Stimulated activated CD4-positive, alpha-beta T cell treated with anti-CD3 and anti-CD28 coated beads, Interleukin-15, amount 100 ng/mL, for 1 hour (primary cell): ENCODE measurements around the gene ZNF438.
"Not testable (repeated sequence)": the region's sequence is repeated elsewhere in the genome, so short reads cannot be mapped to it uniquely, and the experiment has no call there.

Experiments
- DNase-seq, 2 donors: peaks; one replicate each; pipeline ENCODE4 v3.0.0-alpha.2; 2020; ENCODE audit warnings: low read depth in 1 of 2, low spot score in 1 of 2

ZNF438 gene

DNA sequence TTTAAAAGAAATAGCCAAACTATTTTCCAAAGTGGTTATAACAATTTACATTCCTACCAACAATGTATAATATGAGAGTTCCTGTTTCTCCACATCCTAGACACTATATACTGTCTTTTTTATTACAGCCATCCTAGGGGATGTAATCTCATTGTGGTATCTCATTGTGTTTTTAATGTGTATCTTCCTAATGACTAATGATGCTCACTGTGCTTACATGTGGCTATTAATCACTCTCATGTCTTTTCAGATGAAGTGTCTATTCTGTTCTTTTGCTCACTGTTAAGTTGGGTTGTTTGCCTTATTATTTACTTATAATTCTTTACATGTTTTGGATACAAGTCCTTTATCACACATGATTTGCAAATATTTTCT lies 71.8 kb downstream of the ZNF438 start:
- no peak for DNase-seq

DNA sequence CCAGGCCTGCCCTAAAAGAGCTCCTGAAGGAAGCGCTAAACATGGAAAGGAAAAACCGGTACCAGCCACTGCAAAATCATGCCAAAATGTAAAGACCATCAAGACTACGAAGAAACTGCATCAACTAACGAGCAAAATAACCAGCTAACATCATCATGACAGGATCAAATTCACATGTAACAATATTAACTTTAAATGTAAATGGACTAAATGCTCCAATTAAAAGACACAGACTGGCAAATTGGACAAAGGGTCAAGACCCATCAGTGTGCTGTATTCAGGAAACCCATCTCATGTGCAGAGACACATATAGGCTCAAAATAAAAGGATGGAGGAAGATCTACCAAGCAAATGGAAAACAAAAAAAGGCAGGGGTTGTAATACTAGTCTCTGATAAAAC lies 82.4 kb downstream of the ZNF438 start:
- not testable (repeated sequence) for DNase-seq

- no peak for DNase-seq
Measured at GRCh38 chr10:30944005-30944404, 87.7 kb downstream of the ZNF438 start.

GRCh38 chr10:30943451-30943850 lies 88.2 kb downstream of the ZNF438 start:
- DNase-seq: no peak

DNA sequence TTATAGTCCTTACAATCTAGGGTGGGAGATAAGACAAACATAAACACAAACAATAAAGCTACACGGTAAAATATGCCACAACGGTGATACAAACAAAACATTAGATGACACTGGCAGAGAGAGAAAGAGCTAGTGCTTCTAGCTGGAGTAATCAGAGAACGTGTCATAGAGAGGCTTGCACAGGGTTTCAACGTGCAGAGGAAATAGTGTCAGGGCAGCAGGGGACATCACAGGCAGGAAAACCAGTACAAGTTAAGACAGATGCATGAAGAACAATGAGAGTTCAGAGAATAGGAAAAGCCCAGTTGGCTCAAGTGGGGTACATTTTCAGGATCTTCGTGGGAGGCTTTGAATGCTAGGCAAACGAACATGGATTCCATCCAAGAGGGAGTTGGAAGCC lies 91.4 kb downstream of the ZNF438 start:
- no peak for DNase-seq

DNA sequence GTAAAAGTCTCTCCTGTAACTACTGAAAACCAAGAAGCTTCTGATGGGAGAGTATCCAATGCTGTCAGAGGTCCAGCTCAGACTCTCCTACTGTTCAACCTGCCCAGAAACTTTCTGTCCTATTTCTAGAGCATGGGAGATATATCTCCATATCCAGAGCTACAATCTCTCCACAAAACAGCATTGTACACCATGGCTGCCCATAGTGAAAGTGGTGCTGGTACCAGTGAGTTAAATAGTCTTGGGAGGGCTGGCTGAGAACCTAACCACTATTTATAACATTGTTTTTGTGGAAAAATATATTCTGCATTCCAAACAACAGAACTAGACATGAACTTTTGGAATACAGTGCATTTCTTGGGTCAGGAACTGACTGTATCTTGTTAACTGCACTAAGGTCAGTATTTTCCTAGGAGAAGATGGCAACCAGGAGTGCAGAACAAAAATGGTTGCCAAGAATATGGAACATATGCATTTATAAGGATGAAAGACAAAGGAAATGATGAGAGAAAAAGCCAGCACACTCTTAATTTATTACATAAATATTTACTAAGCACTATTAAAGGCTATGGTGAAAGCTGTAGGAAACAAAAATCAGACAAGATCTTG lies 91.9 kb downstream of the ZNF438 start:
- DNase-seq: no peak

GRCh38 chr10:30935078-30935477 lies 96.6 kb downstream of the ZNF438 start:
- DNase-seq: no peak

DNA sequence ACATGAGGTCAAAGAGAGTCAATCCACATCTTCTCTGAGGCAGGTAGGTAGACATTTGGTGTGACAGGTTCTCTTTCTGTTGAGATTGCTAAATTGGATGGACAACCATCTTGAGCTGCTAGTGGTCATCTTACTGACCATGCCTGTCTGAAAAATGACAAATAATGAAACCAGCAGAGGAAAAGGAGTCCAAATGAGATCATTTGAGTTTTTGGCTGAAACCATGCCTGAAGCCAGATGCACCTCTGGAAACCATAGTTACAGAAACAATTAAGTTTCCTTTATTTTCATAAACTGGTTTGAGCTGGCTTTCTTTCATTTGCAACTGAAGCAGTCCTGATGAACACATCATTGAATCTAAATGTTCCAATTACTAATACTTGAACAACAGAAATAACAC lies 100.6 kb downstream of the ZNF438 start:
- DNase-seq: no peak

DNA sequence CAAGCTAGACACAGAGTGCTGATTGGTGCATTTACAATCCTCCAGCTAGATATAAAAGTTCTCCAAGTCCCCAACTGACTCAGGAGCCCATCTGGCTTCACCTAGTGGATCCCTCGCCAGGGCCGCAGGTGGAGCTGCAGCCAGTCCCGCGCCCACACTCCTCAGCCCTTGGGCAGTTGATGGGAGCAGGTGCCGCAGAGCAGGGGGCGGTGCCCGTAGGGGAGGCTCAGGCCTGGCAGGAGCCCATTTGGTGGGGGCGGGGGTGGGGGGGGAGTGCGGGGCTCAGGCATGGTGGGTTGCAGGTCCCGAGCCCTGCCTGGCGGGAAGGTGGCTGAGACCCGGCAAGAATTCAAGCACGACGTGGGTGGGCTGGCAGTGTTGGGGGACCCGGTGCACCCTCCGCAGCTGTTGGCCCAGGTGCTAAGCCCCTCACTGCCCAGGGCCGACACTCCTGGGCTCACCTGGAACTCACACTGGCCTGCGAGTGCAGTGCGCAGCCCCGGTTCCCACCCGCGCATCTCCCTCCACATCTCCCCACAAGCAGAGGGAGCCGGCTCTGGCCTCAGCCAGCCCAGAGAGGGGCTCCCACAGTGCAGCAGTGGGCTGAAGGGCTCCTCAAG lies 101.7 kb downstream of the ZNF438 start:
- no peak for DNase-seq

GRCh38 chr10:30929311-30929729 lies 102.3 kb downstream of the ZNF438 start:
- not testable (repeated sequence) for DNase-seq

DNA sequence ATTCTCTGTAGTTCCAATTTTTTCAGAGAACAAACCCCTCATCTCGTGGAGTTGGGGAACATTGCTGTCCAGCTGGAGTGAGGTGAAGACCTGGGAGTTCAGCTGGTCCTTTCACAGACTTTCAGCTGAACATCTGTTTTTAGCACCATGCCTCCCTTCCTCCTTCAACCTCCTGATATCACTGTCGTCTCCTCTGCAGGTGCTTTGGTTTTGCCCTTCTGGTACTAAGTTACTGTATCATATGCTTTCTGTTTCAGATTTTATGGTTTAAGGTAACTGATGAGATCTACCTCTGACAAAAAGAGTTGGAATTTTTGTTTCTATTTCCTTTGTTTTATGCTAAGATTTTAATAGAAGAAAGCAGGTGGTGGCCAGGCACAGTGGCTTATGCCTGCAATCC lies 102.9 kb downstream of the ZNF438 start:
- DNase-seq: no peak

DNA sequence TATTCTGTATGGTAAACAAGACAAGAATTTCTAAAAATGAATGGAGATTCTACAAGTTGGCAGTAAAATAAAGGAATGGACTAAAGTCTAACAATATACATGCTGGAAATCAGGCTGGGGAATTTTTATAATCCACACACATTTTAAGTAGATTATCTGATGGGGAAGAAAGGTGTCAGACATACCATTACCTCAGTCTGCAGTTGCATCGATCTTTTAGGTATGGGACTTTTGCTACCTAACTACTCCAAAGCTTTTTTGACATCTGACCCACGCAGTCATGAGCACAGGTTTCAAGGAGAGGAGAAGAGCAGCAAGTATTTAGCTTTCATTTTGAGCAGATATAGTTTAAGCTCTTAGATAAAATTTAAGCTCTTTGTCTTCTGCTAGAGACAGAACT lies 113.0 kb downstream of the ZNF438 start:
- no peak for DNase-seq

GRCh38 chr10:30917789-30918188 lies 113.9 kb downstream of the ZNF438 start:
- DNase-seq: no peak

DNA sequence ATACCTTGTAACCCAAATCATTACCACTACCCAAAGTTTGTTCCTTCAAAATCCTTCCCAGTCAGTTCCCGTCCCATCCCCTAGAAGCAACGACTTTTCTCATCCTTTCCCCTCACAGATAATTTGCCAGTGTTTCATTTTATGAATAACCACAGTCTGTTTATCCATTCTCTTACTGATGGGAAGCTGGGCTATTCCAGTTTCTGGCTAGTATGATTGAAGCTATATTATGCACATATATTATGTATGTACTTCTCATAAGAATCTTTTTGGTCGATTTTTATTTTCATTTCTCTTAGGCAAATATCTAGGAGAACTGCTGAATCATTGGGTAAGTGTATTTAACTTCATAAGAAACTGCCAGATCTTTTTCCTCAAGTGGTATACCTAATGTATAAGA lies 114.6 kb downstream of the ZNF438 start:
- DNase-seq: no peak

- no peak for DNase-seq
Measured at GRCh38 chr10:30915146-30915545, 116.5 kb downstream of the ZNF438 start.

GRCh38 chr10:30911303-30911863 lies 120.3 kb downstream of the ZNF438 start:
- no peak for DNase-seq

GRCh38 chr10:30903397-30904138 lies 128.1 kb downstream of the ZNF438 start:
- DNase-seq: no peak

GRCh38 chr10:30902621-30903396 lies 128.9 kb downstream of the ZNF438 start:
- DNase-seq: no peak

DNA sequence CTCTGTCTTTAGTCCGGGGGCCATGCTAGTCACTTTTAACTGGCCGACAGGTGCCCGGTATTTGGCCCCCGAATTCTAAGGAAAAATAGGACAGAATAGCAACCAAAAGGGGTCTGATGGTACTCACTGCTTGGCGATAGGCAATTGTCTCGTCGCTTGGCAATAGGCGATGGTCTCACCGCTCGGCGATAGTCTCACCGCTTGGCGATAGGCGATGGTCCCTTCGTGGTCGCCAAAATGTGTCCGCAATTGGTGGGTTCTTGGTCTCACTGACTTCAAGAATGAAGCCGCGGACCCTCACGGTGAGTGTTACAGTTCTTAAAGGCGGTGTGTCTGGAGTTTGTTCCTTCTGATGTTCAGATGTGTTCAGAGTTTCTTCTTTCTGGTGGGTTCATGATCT lies 130.2 kb downstream of the ZNF438 start:
- not testable (repeated sequence) for DNase-seq

- DNase-seq: no peak
Measured at GRCh38 chr10:30898964-30899363, 132.7 kb downstream of the ZNF438 start.

DNA sequence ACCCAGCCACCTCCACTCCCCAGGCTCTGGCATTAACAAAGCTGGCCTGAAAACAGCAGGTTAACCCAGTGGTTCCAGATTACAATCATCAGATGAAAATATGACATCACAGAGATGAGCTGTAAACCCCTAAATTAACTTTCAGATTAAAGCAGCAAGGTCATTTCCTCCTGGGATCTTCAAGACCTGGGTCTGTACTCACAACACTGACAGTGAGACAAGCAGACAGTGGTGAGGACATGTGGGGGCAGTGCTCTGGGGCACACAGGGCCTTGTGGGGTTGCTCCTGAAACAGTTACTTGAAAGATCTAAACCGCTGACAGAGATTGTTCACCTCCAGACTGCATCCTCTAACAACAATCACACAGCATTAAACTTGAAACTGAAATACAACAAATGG lies 134.1 kb downstream of the ZNF438 start:
- DNase-seq: no peak
